ENCODE results near the gene EMP2.

GRCh38 chr16:10608687-10609401, 28.4 kb upstream of the EMP2 start:
- no peak for TF ChIP-seq POLR2A (IDR thresholded peaks at IDR 0.05)
- no peak for TF ChIP-seq CTCF (IDR thresholded peaks at IDR 0.05)
